GM18519 (cell line): Measurements from ENCODE around the gene PROK1.

Source experiments
- ATAC-seq: cut with Tn5 transposase; IDR thresholded peaks from one replicate; pipeline ENCODE4 v1.9.1; 2021; ENCODE audit warnings: mild to moderate bottlenecking, moderate library complexity; ENCODE audit not compliant: unreplicated experiment, low FRiP score

PROK1 gene

GRCh38 chr1:110464340-110464739 lies 13.4 kb downstream of the PROK1 start:
- ATAC-seq: no peak

- ATAC-seq: no peak
Measured at GRCh38 chr1:110465038-110465813, 14.3 kb downstream of the PROK1 start.

GRCh38 chr1:110465814-110466380 lies 14.9 kb downstream of the PROK1 start:
- ATAC-seq: no peak

GRCh38 chr1:110466646-110467280 lies 15.8 kb downstream of the PROK1 start:
- ATAC-seq: no peak

GRCh38 chr1:110471131-110471530 lies 20.2 kb downstream of the PROK1 start:
- ATAC-seq: no peak

GRCh38 chr1:110472546-110472945 lies 21.6 kb downstream of the PROK1 start:
- no peak for ATAC-seq

GRCh38 chr1:110474444-110474843 lies 23.5 kb downstream of the PROK1 start:
- no peak for ATAC-seq

- no peak for ATAC-seq
Measured at GRCh38 chr1:110475362-110476027, 24.5 kb downstream of the PROK1 start.

- ATAC-seq: no peak
Measured at GRCh38 chr1:110476028-110476765, 25.2 kb downstream of the PROK1 start.

GRCh38 chr1:110477041-110477440 lies 26.1 kb downstream of the PROK1 start:
- no peak for ATAC-seq

- ATAC-seq: no peak
Measured at GRCh38 chr1:110477445-110477957, 26.6 kb downstream of the PROK1 start.

- no peak for ATAC-seq
Measured at GRCh38 chr1:110477967-110478640, 27.2 kb downstream of the PROK1 start.

- ATAC-seq: no peak
Measured at GRCh38 chr1:110478886-110479285, 27.9 kb downstream of the PROK1 start.

GRCh38 chr1:110480356-110481096 lies 29.6 kb downstream of the PROK1 start:
- no peak for ATAC-seq

- no peak for ATAC-seq
Measured at GRCh38 chr1:110481968-110482623, 31.1 kb downstream of the PROK1 start.

- no peak for ATAC-seq
Measured at GRCh38 chr1:110482662-110483307, 31.8 kb downstream of the PROK1 start.

- no peak for ATAC-seq
Measured at GRCh38 chr1:110483308-110483685, 32.3 kb downstream of the PROK1 start.

- ATAC-seq: no peak
Measured at GRCh38 chr1:110484801-110485200, 33.9 kb downstream of the PROK1 start.
